ENCODE measurements around the gene COG5.

COG5 gene

GRCh38 chr7:107386548-107387102, 177.1 kb downstream of the COG5 start:
- H3K9ac ChIP-seq (ENCODE audit: low read depth, low read length) = no peak overlapping the region
- no peak overlapping the region for H3K4me3 ChIP-seq (ENCODE audit: low read length)
- H3K4me1 ChIP-seq (ENCODE audit: control insufficient read depth, insufficient read depth, low read length) = peaks cover 20% of the 10 kb centered on the region
- no peaks in the 10 kb centered on the region for H3K9me3 ChIP-seq (replicated peaks; ENCODE audit: low read length)
- no peaks in the 10 kb centered on the region for H3K36me3 ChIP-seq (ENCODE audit: insufficient read depth, low read length)
- H3K4me2 ChIP-seq (ENCODE audit: low read length) = peak overlapping the region; percentile 59
- no peaks in the 10 kb centered on the region for H3K27me3 ChIP-seq (ENCODE audit: control insufficient read depth, insufficient read depth, low read length)

- no peak overlapping the region for H3K9ac ChIP-seq (ENCODE audit: low read depth, low read length)
- no peaks in the 10 kb centered on the region for H3K36me3 ChIP-seq (ENCODE audit: insufficient read depth, low read length)
- peaks cover 20% of the 10 kb centered on the region for H3K4me1 ChIP-seq (ENCODE audit: control insufficient read depth, insufficient read depth, low read length)
- no peaks in the 10 kb centered on the region for H3K27me3 ChIP-seq (ENCODE audit: control insufficient read depth, insufficient read depth, low read length)
- no peak overlapping the region for H3K4me3 ChIP-seq (ENCODE audit: low read length)
- H3K4me2 ChIP-seq (ENCODE audit: low read length) = no peak overlapping the region
- no peaks in the 10 kb centered on the region for H3K9me3 ChIP-seq (replicated peaks; ENCODE audit: low read length)
Observed at GRCh38 chr7:107384025-107384424, 179.7 kb downstream of the COG5 start.

- H3K9me3 ChIP-seq (replicated peaks; ENCODE audit: low read length) = no peaks in the 10 kb centered on the region
- H3K9ac ChIP-seq (ENCODE audit: low read depth, low read length) = no peak overlapping the region
- H3K27me3 ChIP-seq (ENCODE audit: control insufficient read depth, insufficient read depth, low read length) = no peaks in the 10 kb centered on the region
- no peaks in the 10 kb centered on the region for H3K36me3 ChIP-seq (ENCODE audit: insufficient read depth, low read length)
- H3K4me1 ChIP-seq (ENCODE audit: control insufficient read depth, insufficient read depth, low read length) = peaks cover 17% of the 10 kb centered on the region
- no peak overlapping the region for H3K4me3 ChIP-seq (ENCODE audit: low read length)
- H3K4me2 ChIP-seq (ENCODE audit: low read length) = no peak overlapping the region
Observed at GRCh38 chr7:107383203-107383602, 180.5 kb downstream of the COG5 start.

- H3K9ac ChIP-seq (ENCODE audit: low read depth, low read length) = no peak overlapping the region
- no peaks in the 10 kb centered on the region for H3K4me1 ChIP-seq (ENCODE audit: control insufficient read depth, insufficient read depth, low read length)
- no peak overlapping the region for H3K4me2 ChIP-seq (ENCODE audit: low read length)
- H3K9me3 ChIP-seq (replicated peaks; ENCODE audit: low read length) = no peaks in the 10 kb centered on the region
- H3K36me3 ChIP-seq (ENCODE audit: insufficient read depth, low read length) = no peaks in the 10 kb centered on the region
- no peak overlapping the region for H3K4me3 ChIP-seq (ENCODE audit: low read length)
- H3K27me3 ChIP-seq (ENCODE audit: control insufficient read depth, insufficient read depth, low read length) = no peaks in the 10 kb centered on the region
Observed at GRCh38 chr7:107381453-107381852, 182.3 kb downstream of the COG5 start.

- Histone ChIP-seq H3K9ac (ENCODE audit: low read depth, low read length) (no peak overlapping the region), H3K9me3 (replicated peaks; ENCODE audit: low read length) (no peaks in the 10 kb centered on the region), H3K4me2 (ENCODE audit: low read length) (no peak overlapping the region)
Observed at GRCh38 chr7:107373354-107373753, 190.4 kb downstream of the COG5 start.

GRCh38 chr7:107372298-107372697, 191.4 kb downstream of the COG5 start:
- H3K4me3 ChIP-seq (ENCODE audit: low read length) = no peak overlapping the region
- H3K4me1 ChIP-seq (ENCODE audit: control insufficient read depth, insufficient read depth, low read length) = peaks cover 12% of the 10 kb centered on the region
- H3K4me2 ChIP-seq (ENCODE audit: low read length) = no peak overlapping the region
- H3K27me3 ChIP-seq (ENCODE audit: control insufficient read depth, insufficient read depth, low read length) = no peaks in the 10 kb centered on the region
- H3K9ac ChIP-seq (ENCODE audit: low read depth, low read length) = no peak overlapping the region
- no peaks in the 10 kb centered on the region for H3K36me3 ChIP-seq (ENCODE audit: insufficient read depth, low read length)
- no peaks in the 10 kb centered on the region for H3K9me3 ChIP-seq (replicated peaks; ENCODE audit: low read length)

More at GRCh38 chr7:107373354-107373753, 190.4 kb downstream of the COG5 start:
- Histone ChIP-seq H3K4me3 (ENCODE audit: low read length) (no peak overlapping the region), H3K4me1 (ENCODE audit: control insufficient read depth, insufficient read depth, low read length) (peaks cover 12% of the 10 kb centered on the region), H3K27me3 (ENCODE audit: control insufficient read depth, insufficient read depth, low read length) (no peaks in the 10 kb centered on the region), H3K36me3 (ENCODE audit: insufficient read depth, low read length) (no peaks in the 10 kb centered on the region)

GRCh38 chr7:107370816-107371215, 192.9 kb downstream of the COG5 start:
- Histone ChIP-seq H3K4me2 (ENCODE audit: low read length) (no peak overlapping the region), H3K4me1 (ENCODE audit: control insufficient read depth, insufficient read depth, low read length) (peaks cover 12% of the 10 kb centered on the region), H3K36me3 (ENCODE audit: insufficient read depth, low read length) (no peaks in the 10 kb centered on the region)

GRCh38 chr7:107364787-107365186, 198.9 kb downstream of the COG5 start:
- Histone ChIP-seq H3K36me3 (ENCODE audit: insufficient read depth, low read length) (peaks cover 19% of the 10 kb centered on the region), H3K27me3 (ENCODE audit: control insufficient read depth, insufficient read depth, low read length) (no peaks in the 10 kb centered on the region), H3K4me2 (ENCODE audit: low read length) (peak overlapping the region; percentile 25), H3K9me3 (replicated peaks; ENCODE audit: low read length) (no peaks in the 10 kb centered on the region), H3K9ac (ENCODE audit: low read depth, low read length) (no peak overlapping the region), H3K4me3 (ENCODE audit: low read length) (no peak overlapping the region), H3K4me1 (ENCODE audit: control insufficient read depth, insufficient read depth, low read length) (peaks cover 13% of the 10 kb centered on the region)

More at GRCh38 chr7:107370816-107371215, 192.9 kb downstream of the COG5 start:
- H3K4me3 ChIP-seq (ENCODE audit: low read length) = no peak overlapping the region
- no peaks in the 10 kb centered on the region for H3K9me3 ChIP-seq (replicated peaks; ENCODE audit: low read length)
- H3K9ac ChIP-seq (ENCODE audit: low read depth, low read length) = no peak overlapping the region
- no peaks in the 10 kb centered on the region for H3K27me3 ChIP-seq (ENCODE audit: control insufficient read depth, insufficient read depth, low read length)

- Histone ChIP-seq H3K27me3 (ENCODE audit: control insufficient read depth, insufficient read depth, low read length) (no peaks in the 10 kb centered on the region), H3K4me2 (ENCODE audit: low read length) (no peak overlapping the region), H3K4me1 (ENCODE audit: control insufficient read depth, insufficient read depth, low read length) (peaks cover 6% of the 10 kb centered on the region), H3K9ac (ENCODE audit: low read depth, low read length) (no peak overlapping the region), H3K4me3 (ENCODE audit: low read length) (no peak overlapping the region), H3K9me3 (replicated peaks; ENCODE audit: low read length) (no peaks in the 10 kb centered on the region), H3K36me3 (ENCODE audit: insufficient read depth, low read length) (peaks cover 25% of the 10 kb centered on the region)
Observed at GRCh38 chr7:107359520-107360316, 204.0 kb downstream of the COG5 start.

- Histone ChIP-seq H3K36me3 (ENCODE audit: insufficient read depth, low read length) (peaks cover 14% of the 10 kb centered on the region), H3K27me3 (ENCODE audit: control insufficient read depth, insufficient read depth, low read length) (no peaks in the 10 kb centered on the region), H3K9ac (ENCODE audit: low read depth, low read length) (no peak overlapping the region), H3K4me1 (ENCODE audit: control insufficient read depth, insufficient read depth, low read length) (no peaks in the 10 kb centered on the region), H3K9me3 (replicated peaks; ENCODE audit: low read length) (no peaks in the 10 kb centered on the region), H3K4me2 (ENCODE audit: low read length) (no peak overlapping the region), H3K4me3 (ENCODE audit: low read length) (no peak overlapping the region)
Observed at GRCh38 chr7:107355616-107356015, 208.1 kb downstream of the COG5 start.

- H3K4me2 ChIP-seq (ENCODE audit: low read length) = no peak overlapping the region
- H3K9me3 ChIP-seq (replicated peaks; ENCODE audit: low read length) = no peaks in the 10 kb centered on the region
- no peak overlapping the region for H3K4me3 ChIP-seq (ENCODE audit: low read length)
- H3K27me3 ChIP-seq (ENCODE audit: control insufficient read depth, insufficient read depth, low read length) = no peaks in the 10 kb centered on the region
- H3K4me1 ChIP-seq (ENCODE audit: control insufficient read depth, insufficient read depth, low read length) = no peaks in the 10 kb centered on the region
- H3K9ac ChIP-seq (ENCODE audit: low read depth, low read length) = no peak overlapping the region
- H3K36me3 ChIP-seq (ENCODE audit: insufficient read depth, low read length) = peaks cover 5% of the 10 kb centered on the region
Observed at GRCh38 chr7:107354640-107355039, 209.1 kb downstream of the COG5 start.

GRCh38 chr7:107353701-107354100, 210.0 kb downstream of the COG5 start:
- H3K27me3 ChIP-seq (ENCODE audit: control insufficient read depth, insufficient read depth, low read length) = no peaks in the 10 kb centered on the region
- H3K36me3 ChIP-seq (ENCODE audit: insufficient read depth, low read length) = no peaks in the 10 kb centered on the region
- H3K4me2 ChIP-seq (ENCODE audit: low read length) = no peak overlapping the region
- H3K9me3 ChIP-seq (replicated peaks; ENCODE audit: low read length) = no peaks in the 10 kb centered on the region
- no peak overlapping the region for H3K4me3 ChIP-seq (ENCODE audit: low read length)
- H3K9ac ChIP-seq (ENCODE audit: low read depth, low read length) = no peak overlapping the region
- H3K4me1 ChIP-seq (ENCODE audit: control insufficient read depth, insufficient read depth, low read length) = no peaks in the 10 kb centered on the region

Measured in skeletal muscle satellite cell (primary cell).